AG04449 (cell line): ENCODE data around the gene LDB1.

Experiments used
- CTCF ChIA-PET: fragments of 350-600 bp; formaldehyde crosslinking; extraction: SDS; loops from one replicate; lab custom pipeline; 2021; ENCODE audit warnings: antibody characterized with exemption; lab: Yijun Ruan, JAX
- POLR2A ChIA-PET: fragments of 400-600, 350-600 bp; formaldehyde crosslinking; extraction: SDS; loops from one replicate; lab custom pipeline; 2020; ENCODE audit warnings: antibody characterized with exemption, inconsistent platforms; lab: Yijun Ruan, JAX
- DNase-seq: peaks from one replicate; pipeline ENCODE4 v3.0.0-alpha.2; 2010; ENCODE audit warnings: low read depth, low spot score
- H3K4me3 ChIP-seq: 2 replicates; pipeline ENCODE4 v1.5.1; 2011; ENCODE audit warnings: low read depth, mild to moderate bottlenecking, control low read depth, low read length
- CTCF ChIP-seq: IDR thresholded peaks from one replicate; pipeline ENCODE4 v1.5.1; 2011; ENCODE audit warnings: mild to moderate bottlenecking, moderate library complexity, low read length, control low read depth, inconsistent platforms; ENCODE audit not compliant: insufficient read depth; ENCODE audit errors: missing control alignments

Gene LDB1

GRCh38 chr10:102133373-102134195 lies 13.4 kb upstream of the LDB1 start:
- POLR2A ChIA-PET, result no interaction called here
- TF ChIP-seq CTCF, result no peak
- no peak for DNase-seq

GRCh38 chr10:102132563-102133372 lies 12.6 kb upstream of the LDB1 start, which contains the start of gene PPRC1:
PPRC1 (plus strand) TSS chr10:102133040; CDS start chr10:102133069, 29 bp downstream.
- DNase-seq, result peak; percentile 91
- ChIA-PET POLR2A (interaction anchor here (0.7 to 1.2 kb wide), 2 partner anchors 13 to 337 kb away, joined by 3 to 4 read pairs; partner anchors contain the start of gene LDB1), CTCF (interaction anchor here (0.5 to 3.2 kb wide), 18 partner anchors 9 to 578 kb away, joined by 3 to 48 read pairs (median 5); partner anchors contain the start of genes LDB1 and NOLC1)
- peak; percentile 76 for TF ChIP-seq CTCF
- peak within 1 kb of the TSS; percentile 96 for H3K4me3 ChIP-seq

More at GRCh38 chr10:102133373-102134195, 13.4 kb upstream of the LDB1 start:
- H3K4me3 ChIP-seq, result peak overlapping the region; percentile 96
- CTCF ChIA-PET, result interaction anchor here (1.5 to 2.8 kb wide), 3 partner anchors 9 to 14 kb away, joined by 3 to 16 read pairs (median 4); no protein-coding TSS in a partner anchor

GRCh38 chr10:102132193-102132562 lies 12.0 kb upstream of the LDB1 start:
- TF ChIP-seq CTCF, result no peak
- POLR2A ChIA-PET, result interaction anchor here (0.7 to 1.2 kb wide), 2 partner anchors 12 to 338 kb away, joined by 3 to 4 read pairs; partner anchors contain the start of gene LDB1
- CTCF ChIA-PET, result interaction anchor here (0.6 to 3.2 kb wide), 20 partner anchors 9 to 579 kb away, joined by 3 to 48 read pairs (median 5); partner anchors contain the start of genes LDB1 and NOLC1
- peak overlapping the region; percentile 96 for H3K4me3 ChIP-seq
- DNase-seq, result no peak

GRCh38 chr10:102131286-102132170 lies 11.4 kb upstream of the LDB1 start:
- CTCF ChIA-PET, result interaction anchor here (0.6 to 3.2 kb wide), 21 partner anchors 9 to 579 kb away, joined by 3 to 48 read pairs (median 5); partner anchors contain the start of genes LDB1 and NOLC1
- POLR2A ChIA-PET, result interaction anchor here (1.2 kb wide), 1 partner anchor 11 kb away, joined by 4 read pairs; the partner anchor contains the start of gene LDB1
- no peak overlapping the region for H3K4me3 ChIP-seq
- no peak for TF ChIP-seq CTCF
- DNase-seq, result no peak

GRCh38 chr10:102123223-102123622 lies 3.1 kb upstream of the LDB1 start:
- TF ChIP-seq CTCF, result no peak
- DNase-seq, result no peak
- CTCF ChIA-PET, result interaction anchor here (0.7 to 3.1 kb wide), 4 partner anchors 8 to 277 kb away, joined by 3 to 48 read pairs (median 9); partner anchors contain the start of gene PPRC1
- POLR2A ChIA-PET, result no interaction called here
- H3K4me3 ChIP-seq, result no peak overlapping the region
